ENCODE data around the gene CTNNA3. TPM values are rescaled to one million over a fixed set of nuclear protein-coding genes. Genes with fewer than 3 reads are reported as not detected.

Gene CTNNA3
- total RNA-seq, 2 donors from 2014 or later: 1.6 TPM; not detected in 1

GRCh38 chr10:66514666-66515065 lies 1181.3 kb downstream of the CTNNA3 start:
- Mint-ChIP-seq H3K27ac (no peak overlapping the region), H3K4me3 (no peak overlapping the region), H3K36me3 (ENCODE audit: low read depth) (no peaks in the 10 kb centered on the region), H3K4me1 (no peaks in the 10 kb centered on the region), H3K27me3 (no peaks in the 10 kb centered on the region)
- no peaks in the 10 kb centered on the region for H3K9me3 ChIP-seq (ENCODE audit: control insufficient read depth, low read length, poor library complexity, severe bottlenecking)
- no peak for ATAC-seq
- no peak for DNase-seq

- Mint-ChIP-seq H3K4me3 (no peak overlapping the region), H3K4me1 (no peaks in the 10 kb centered on the region), H3K36me3 (ENCODE audit: low read depth) (no peaks in the 10 kb centered on the region), H3K27ac (no peak overlapping the region), H3K27me3 (no peaks in the 10 kb centered on the region)
- no peak for DNase-seq
- no peak for ATAC-seq
- no peaks in the 10 kb centered on the region for H3K9me3 ChIP-seq (ENCODE audit: control insufficient read depth, low read length, poor library complexity, severe bottlenecking)
These were observed 1182.5 kb downstream of the CTNNA3 start for GRCh38 chr10:66513504-66513903.

- Mint-ChIP-seq H3K27me3 (no peaks in the 10 kb centered on the region), H3K4me1 (no peaks in the 10 kb centered on the region), H3K4me3 (no peak overlapping the region)
These were observed 1190.9 kb downstream of the CTNNA3 start for GRCh38 chr10:66505003-66505657.

GRCh38 chr10:66501356-66501755 lies 1194.6 kb downstream of the CTNNA3 start:
- ATAC-seq (no peak), DNase-seq (no peak)
- no peaks in the 10 kb centered on the region for H3K4me1 Mint-ChIP-seq
- H3K27me3 Mint-ChIP-seq: no peaks in the 10 kb centered on the region
- H3K27ac Mint-ChIP-seq: no peak overlapping the region
- no peaks in the 10 kb centered on the region for H3K9me3 ChIP-seq (ENCODE audit: control insufficient read depth, low read length, poor library complexity, severe bottlenecking)
- H3K36me3 Mint-ChIP-seq (ENCODE audit: low read depth): no peaks in the 10 kb centered on the region
- H3K4me3 Mint-ChIP-seq: no peak overlapping the region

More at GRCh38 chr10:66505003-66505657, 1190.9 kb downstream of the CTNNA3 start:
- H3K36me3 Mint-ChIP-seq (ENCODE audit: low read depth): no peaks in the 10 kb centered on the region
- DNase-seq (no peak), ATAC-seq (no peak)
- H3K27ac Mint-ChIP-seq: no peak overlapping the region
- no peaks in the 10 kb centered on the region for H3K9me3 ChIP-seq (ENCODE audit: control insufficient read depth, low read length, poor library complexity, severe bottlenecking)

- no peak overlapping the region for H3K4me3 Mint-ChIP-seq
- no peaks in the 10 kb centered on the region for H3K27me3 Mint-ChIP-seq
- no peaks in the 10 kb centered on the region for H3K9me3 ChIP-seq (ENCODE audit: control insufficient read depth, low read length, poor library complexity, severe bottlenecking)
- no peaks in the 10 kb centered on the region for H3K4me1 Mint-ChIP-seq
- no peak overlapping the region for H3K27ac Mint-ChIP-seq
- H3K36me3 Mint-ChIP-seq (ENCODE audit: low read depth): no peaks in the 10 kb centered on the region
- DNase-seq (no peak), ATAC-seq (no peak)
These were observed 1212.0 kb downstream of the CTNNA3 start for GRCh38 chr10:66483966-66484365.

- Mint-ChIP-seq H3K4me1 (no peaks in the 10 kb centered on the region), H3K36me3 (ENCODE audit: low read depth) (no peaks in the 10 kb centered on the region), H3K27me3 (no peaks in the 10 kb centered on the region), H3K27ac (no peak overlapping the region), H3K4me3 (no peak overlapping the region)
- ATAC-seq (no peak), DNase-seq (no peak)
- H3K9me3 ChIP-seq (ENCODE audit: control insufficient read depth, low read length, poor library complexity, severe bottlenecking): no peaks in the 10 kb centered on the region
These were observed 1223.8 kb downstream of the CTNNA3 start for GRCh38 chr10:66472156-66472555.

GRCh38 chr10:66467042-66467441 lies 1229.0 kb downstream of the CTNNA3 start:
- no peak overlapping the region for H3K27ac Mint-ChIP-seq
- no peaks in the 10 kb centered on the region for H3K27me3 Mint-ChIP-seq
- H3K9me3 ChIP-seq (ENCODE audit: control insufficient read depth, low read length, poor library complexity, severe bottlenecking): no peaks in the 10 kb centered on the region
- ATAC-seq (no peak), DNase-seq (no peak)
- no peaks in the 10 kb centered on the region for H3K36me3 Mint-ChIP-seq (ENCODE audit: low read depth)
- H3K4me3 Mint-ChIP-seq: no peak overlapping the region
- H3K4me1 Mint-ChIP-seq: no peaks in the 10 kb centered on the region

GRCh38 chr10:66466622-66467021 lies 1229.4 kb downstream of the CTNNA3 start:
- DNase-seq (no peak), ATAC-seq (no peak)
- H3K36me3 Mint-ChIP-seq (ENCODE audit: low read depth): no peaks in the 10 kb centered on the region
- no peaks in the 10 kb centered on the region for H3K27me3 Mint-ChIP-seq
- H3K4me1 Mint-ChIP-seq: no peaks in the 10 kb centered on the region
- H3K9me3 ChIP-seq (ENCODE audit: control insufficient read depth, low read length, poor library complexity, severe bottlenecking): no peaks in the 10 kb centered on the region
- no peak overlapping the region for H3K4me3 Mint-ChIP-seq
- H3K27ac Mint-ChIP-seq: no peak overlapping the region

- Mint-ChIP-seq H3K27ac (no peak overlapping the region), H3K4me3 (no peak overlapping the region), H3K4me1 (no peaks in the 10 kb centered on the region), H3K27me3 (no peaks in the 10 kb centered on the region), H3K36me3 (ENCODE audit: low read depth) (no peaks in the 10 kb centered on the region)
- ATAC-seq (no peak), DNase-seq (no peak)
- no peaks in the 10 kb centered on the region for H3K9me3 ChIP-seq (ENCODE audit: control insufficient read depth, low read length, poor library complexity, severe bottlenecking)
These were observed 1232.4 kb downstream of the CTNNA3 start for GRCh38 chr10:66463611-66464010.

- no peaks in the 10 kb centered on the region for H3K4me1 Mint-ChIP-seq
- no peaks in the 10 kb centered on the region for H3K27me3 Mint-ChIP-seq
- DNase-seq (no peak), ATAC-seq (no peak)
- H3K9me3 ChIP-seq (ENCODE audit: control insufficient read depth, low read length, poor library complexity, severe bottlenecking): no peaks in the 10 kb centered on the region
- H3K27ac Mint-ChIP-seq: no peak overlapping the region
- no peak overlapping the region for H3K4me3 Mint-ChIP-seq
- no peaks in the 10 kb centered on the region for H3K36me3 Mint-ChIP-seq (ENCODE audit: low read depth)
These were observed 1238.4 kb downstream of the CTNNA3 start for GRCh38 chr10:66457629-66458028.

GRCh38 chr10:66455304-66455703 lies 1240.7 kb downstream of the CTNNA3 start:
- H3K27ac Mint-ChIP-seq: no peak overlapping the region
- H3K4me1 Mint-ChIP-seq: no peaks in the 10 kb centered on the region
- ATAC-seq (no peak), DNase-seq (no peak)
- no peaks in the 10 kb centered on the region for H3K9me3 ChIP-seq (ENCODE audit: control insufficient read depth, low read length, poor library complexity, severe bottlenecking)
- no peak overlapping the region for H3K4me3 Mint-ChIP-seq
- H3K36me3 Mint-ChIP-seq (ENCODE audit: low read depth): no peaks in the 10 kb centered on the region
- no peaks in the 10 kb centered on the region for H3K27me3 Mint-ChIP-seq

- H3K36me3 Mint-ChIP-seq (ENCODE audit: low read depth): no peaks in the 10 kb centered on the region
- no peak overlapping the region for H3K27ac Mint-ChIP-seq
- DNase-seq (no peak), ATAC-seq (no peak)
- H3K27me3 Mint-ChIP-seq: no peaks in the 10 kb centered on the region
- no peak overlapping the region for H3K4me3 Mint-ChIP-seq
- no peaks in the 10 kb centered on the region for H3K4me1 Mint-ChIP-seq
- H3K9me3 ChIP-seq (ENCODE audit: control insufficient read depth, low read length, poor library complexity, severe bottlenecking): no peaks in the 10 kb centered on the region
These were observed 1255.4 kb downstream of the CTNNA3 start for GRCh38 chr10:66440568-66440967.

- H3K4me3 Mint-ChIP-seq: no peak overlapping the region
- H3K27me3 Mint-ChIP-seq: no peaks in the 10 kb centered on the region
- no peak for DNase-seq
- no peaks in the 10 kb centered on the region for H3K4me1 Mint-ChIP-seq
- H3K36me3 Mint-ChIP-seq (ENCODE audit: low read depth): no peaks in the 10 kb centered on the region
- no peak overlapping the region for H3K27ac Mint-ChIP-seq
- no peaks in the 10 kb centered on the region for H3K9me3 ChIP-seq (ENCODE audit: control insufficient read depth, low read length, poor library complexity, severe bottlenecking)
- no peak for ATAC-seq
These were observed 1281.1 kb downstream of the CTNNA3 start for GRCh38 chr10:66414943-66415342.

- ATAC-seq (no peak), DNase-seq (no peak)
- H3K4me3 Mint-ChIP-seq: no peak overlapping the region
- no peaks in the 10 kb centered on the region for H3K36me3 Mint-ChIP-seq (ENCODE audit: low read depth)
- no peaks in the 10 kb centered on the region for H3K27me3 Mint-ChIP-seq
- no peaks in the 10 kb centered on the region for H3K9me3 ChIP-seq (ENCODE audit: control insufficient read depth, low read length, poor library complexity, severe bottlenecking)
- no peak overlapping the region for H3K27ac Mint-ChIP-seq
- H3K4me1 Mint-ChIP-seq: no peaks in the 10 kb centered on the region
These were observed 1290.4 kb downstream of the CTNNA3 start for GRCh38 chr10:66405566-66405965.

Data from T-helper 17 cell (primary cell).